ENCODE data around the gene ZNF618. TPM values are rescaled to one million over a fixed set of nuclear protein-coding genes. Genes with fewer than 3 reads are reported as not detected.

Gene ZNF618
- total RNA-seq, 1 donor from 2014 or later = 3.9 TPM

- TF ChIP-seq CTCF (conservative IDR thresholded peaks at IDR 0.05; ENCODE audit: low read depth, low read length) = no peak
- no peak overlapping the region for H3K4me3 ChIP-seq (ENCODE audit: low read depth, low read length)
- no peak for DNase-seq (ENCODE audit: low read depth)
Measured at GRCh38 chr9:114002271-114002985, 126.3 kb downstream of the ZNF618 start.

GRCh38 chr9:114002986-114003350, 126.9 kb downstream of the ZNF618 start:
- H3K4me3 ChIP-seq (ENCODE audit: low read depth, low read length) = no peak overlapping the region
- no peak for TF ChIP-seq CTCF (conservative IDR thresholded peaks at IDR 0.05; ENCODE audit: low read depth, low read length)
- DNase-seq (ENCODE audit: low read depth) = no peak

GRCh38 chr9:114003351-114003750, 127.2 kb downstream of the ZNF618 start:
- no peak for TF ChIP-seq CTCF (conservative IDR thresholded peaks at IDR 0.05; ENCODE audit: low read depth, low read length)
- no peak overlapping the region for H3K4me3 ChIP-seq (ENCODE audit: low read depth, low read length)
- no peak for DNase-seq (ENCODE audit: low read depth)

GRCh38 chr9:114003758-114004157, 127.6 kb downstream of the ZNF618 start:
- H3K4me3 ChIP-seq (ENCODE audit: low read depth, low read length) = no peak overlapping the region
- TF ChIP-seq CTCF (conservative IDR thresholded peaks at IDR 0.05; ENCODE audit: low read depth, low read length) = no peak
- no peak for DNase-seq (ENCODE audit: low read depth)

GRCh38 chr9:114004221-114004716, 128.2 kb downstream of the ZNF618 start:
- DNase-seq (ENCODE audit: low read depth) = no peak

GRCh38 chr9:114005371-114006154, 129.5 kb downstream of the ZNF618 start:
- DNase-seq (ENCODE audit: low read depth) = no peak
- no peak for TF ChIP-seq CTCF (conservative IDR thresholded peaks at IDR 0.05; ENCODE audit: low read depth, low read length)
- no peak overlapping the region for H3K4me3 ChIP-seq (ENCODE audit: low read depth, low read length)

More at GRCh38 chr9:114004221-114004716, 128.2 kb downstream of the ZNF618 start:
- H3K4me3 ChIP-seq (ENCODE audit: low read depth, low read length) = no peak overlapping the region
- TF ChIP-seq CTCF (conservative IDR thresholded peaks at IDR 0.05; ENCODE audit: low read depth, low read length) = no peak

Data from epithelial cell of proximal tubule (primary cell).